Endometrium (tissue), 2 donors: Measurements from ENCODE around the gene VTN.
A peak's percentile ranks its signal among the peaks of the same experiment; 100 is the strongest.
"Not testable (repeated sequence)": the region's sequence is repeated elsewhere in the genome, so short reads cannot be mapped to it uniquely, and the experiment has no call there.

Source experiments
- FAIRE-seq: peaks from 2 replicates; lab custom pipeline; 2012; peaks lifted over from hg19 to GRCh38; lab: Jason Lieb, UNC
- donor health status: control.
- donor health status: control.

The VTN gene

DNA sequence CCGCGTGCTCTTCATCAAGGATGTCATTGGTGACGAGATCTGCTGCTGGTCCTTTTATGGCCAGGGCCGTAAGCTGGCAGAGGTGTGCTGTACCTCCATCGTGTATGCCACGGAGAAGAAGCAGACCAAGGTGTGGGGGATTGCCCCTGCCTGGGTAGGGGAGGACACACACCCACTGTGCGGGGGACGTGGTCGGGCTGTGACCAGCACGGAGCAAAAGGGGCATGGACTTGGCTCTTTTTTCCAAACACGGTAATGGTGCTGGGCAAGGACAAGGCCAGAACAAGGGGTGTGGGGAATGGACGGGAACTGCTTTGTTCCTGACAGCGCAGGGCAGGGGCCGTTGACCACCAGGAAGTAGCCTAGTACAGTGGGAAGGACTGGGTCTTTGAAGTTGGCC lies 27.8 kb downstream of the VTN start:
- FAIRE-seq, result no peak

DNA sequence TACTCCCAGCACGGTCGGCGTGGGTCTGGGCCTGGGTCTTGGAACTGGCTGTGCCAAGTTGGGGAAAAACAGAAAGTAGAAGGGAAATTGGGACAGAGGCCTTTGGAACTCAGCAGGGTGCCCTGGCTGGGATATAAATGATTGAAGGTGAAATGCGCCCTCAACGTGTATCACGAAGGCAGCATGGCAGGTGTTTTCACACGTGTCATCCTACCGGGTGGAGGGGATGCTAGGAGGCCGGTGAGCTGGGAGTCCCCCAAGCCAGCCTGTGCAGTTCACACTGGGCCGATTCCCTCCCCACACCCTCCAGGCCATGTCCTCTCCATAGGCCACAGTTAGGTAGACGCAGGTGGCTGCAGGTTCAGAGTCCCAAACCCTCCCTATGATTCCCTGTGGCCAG lies 28.6 kb downstream of the VTN start:
- no peak for FAIRE-seq

DNA sequence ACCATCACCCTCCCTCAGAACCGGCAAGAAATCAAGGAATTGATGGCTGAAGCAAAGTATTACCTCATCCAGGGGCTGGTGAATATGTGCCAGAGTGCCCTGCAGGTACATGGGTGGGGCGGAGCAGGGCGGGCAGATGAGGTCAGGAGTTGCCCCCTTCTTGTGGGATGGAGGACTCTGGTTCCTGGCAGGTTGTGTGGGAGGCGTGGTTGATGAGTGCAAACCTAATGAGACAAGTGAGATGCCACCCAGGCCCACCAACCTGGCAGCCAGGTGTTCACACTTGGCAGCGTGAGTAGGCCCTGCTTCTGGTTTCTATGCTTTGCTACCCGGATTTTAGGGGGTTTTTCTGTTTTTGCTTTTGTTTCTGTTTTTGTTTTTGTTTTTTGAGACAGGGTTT lies 29.7 kb downstream of the VTN start:
- FAIRE-seq, result no peak

DNA sequence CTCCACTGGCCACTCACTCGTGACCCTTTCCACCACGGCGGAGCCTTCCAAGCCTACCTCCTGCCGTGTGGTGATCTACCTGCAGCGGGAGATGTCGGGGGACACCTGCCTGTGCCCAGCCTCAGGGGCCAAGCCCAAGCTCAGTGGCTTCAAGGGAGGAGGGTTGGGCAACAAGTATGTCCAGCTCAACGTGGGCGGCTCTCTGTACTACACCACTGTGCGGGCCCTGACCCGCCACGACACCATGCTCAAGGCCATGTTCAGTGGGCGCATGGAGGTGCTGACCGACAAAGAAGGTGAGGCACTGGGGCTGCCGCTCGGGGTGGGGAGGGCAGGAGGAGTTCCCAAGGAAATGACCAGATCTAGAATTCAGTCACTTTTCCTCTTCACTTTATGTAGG lies 30.7 kb downstream of the VTN start:
- FAIRE-seq, result no peak

DNA sequence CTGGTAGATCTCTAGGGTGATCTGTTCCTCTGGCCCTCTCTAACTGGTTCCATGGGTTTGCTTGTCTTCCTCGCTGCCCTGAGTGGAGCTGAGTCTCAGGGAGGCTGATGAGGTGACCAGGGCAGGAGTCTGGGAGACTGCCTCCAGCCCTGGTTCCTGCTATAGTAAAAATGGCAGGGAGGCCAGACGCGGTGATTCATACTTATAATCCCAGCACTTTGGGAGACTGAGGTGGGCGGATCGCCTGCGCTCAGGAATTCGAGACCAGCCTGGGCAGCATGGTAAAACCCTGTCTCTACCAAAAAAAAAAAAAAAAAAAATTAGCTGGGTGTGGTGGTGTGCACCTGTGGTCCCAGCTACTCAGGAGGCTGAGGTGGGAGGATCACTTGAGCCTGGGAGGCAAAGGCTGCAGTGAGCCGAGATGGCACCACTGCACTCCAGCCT lies 31.3 kb downstream of the VTN start:
- not testable (repeated sequence) for FAIRE-seq

DNA sequence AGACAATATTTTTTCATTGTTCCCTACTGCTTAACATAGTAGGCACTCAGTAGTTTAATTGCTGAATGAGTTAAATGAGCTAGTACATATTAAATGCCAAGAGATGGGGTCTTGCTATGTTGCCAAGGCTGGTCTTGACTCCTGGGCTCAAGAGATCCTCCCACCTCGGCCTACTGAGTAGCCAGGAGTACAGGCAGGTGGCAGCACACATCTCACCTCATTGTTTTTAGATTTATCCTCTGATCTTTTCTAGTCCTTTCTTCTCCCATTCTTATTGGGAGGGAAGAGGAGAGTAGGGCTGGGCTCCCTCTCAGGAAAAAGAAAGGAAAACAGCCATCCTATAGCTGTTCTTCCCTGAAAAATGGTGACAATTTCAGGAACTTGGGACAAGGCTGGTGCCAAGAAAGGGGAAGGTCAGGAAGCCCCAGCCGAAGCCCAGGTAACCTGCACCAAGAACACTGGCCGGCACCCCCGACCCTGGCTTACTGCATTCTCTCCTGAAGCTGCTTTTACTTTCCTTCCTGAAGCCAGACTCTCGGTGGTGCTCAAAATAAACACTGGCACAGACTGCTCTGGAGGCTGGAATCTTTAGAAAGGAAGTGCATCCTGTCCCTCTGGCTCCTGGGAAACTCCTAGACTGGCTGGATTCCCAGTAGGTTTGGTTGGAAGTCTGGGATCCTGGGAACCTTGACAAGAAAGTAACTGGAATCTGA lies 31.9 kb downstream of the VTN start:
- FAIRE-seq, result no peak

DNA sequence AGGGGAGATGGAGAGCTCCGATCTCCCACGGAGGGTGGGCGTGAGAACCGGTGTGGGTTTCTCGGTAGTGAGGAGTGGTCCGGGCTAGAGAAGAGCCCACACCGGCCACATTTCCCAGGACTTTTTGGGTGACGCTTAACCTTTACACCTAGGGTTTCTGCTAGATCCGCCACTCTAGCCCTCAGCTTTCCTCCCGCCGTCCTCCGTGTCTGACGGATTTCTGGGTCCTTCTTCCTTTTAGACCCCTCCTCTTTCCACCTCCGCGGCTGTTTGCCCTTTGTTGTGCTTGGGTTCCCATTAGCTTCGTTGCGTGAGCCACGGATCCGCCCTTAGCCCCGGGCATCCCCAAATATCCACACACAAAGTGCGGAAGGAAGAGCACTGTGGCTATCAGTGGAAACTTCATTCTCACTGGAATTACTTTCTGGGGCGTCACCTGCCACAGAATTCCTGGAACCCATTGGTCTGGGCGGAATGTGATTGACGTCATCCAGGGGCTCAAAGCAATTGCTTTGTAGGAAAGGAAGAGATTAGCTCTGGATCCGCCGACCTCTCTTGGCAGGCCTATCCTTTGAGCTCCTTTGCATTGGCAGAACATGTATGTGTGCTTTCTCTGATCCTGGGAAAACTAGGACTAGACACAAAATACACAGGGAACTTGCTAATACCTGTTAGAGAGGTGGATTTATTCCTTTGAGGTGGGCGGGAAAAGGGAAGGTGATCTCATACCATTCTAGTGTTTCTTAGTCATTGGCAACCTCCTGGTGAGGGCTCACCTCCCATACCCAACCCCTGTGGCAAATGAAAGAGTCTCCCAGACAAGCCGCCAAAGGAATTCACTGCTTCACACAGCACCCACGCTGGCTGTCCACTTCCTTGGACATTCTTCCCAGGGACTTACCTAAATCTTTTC lies 33.9 kb downstream of the VTN start:
- FAIRE-seq, result no peak

DNA sequence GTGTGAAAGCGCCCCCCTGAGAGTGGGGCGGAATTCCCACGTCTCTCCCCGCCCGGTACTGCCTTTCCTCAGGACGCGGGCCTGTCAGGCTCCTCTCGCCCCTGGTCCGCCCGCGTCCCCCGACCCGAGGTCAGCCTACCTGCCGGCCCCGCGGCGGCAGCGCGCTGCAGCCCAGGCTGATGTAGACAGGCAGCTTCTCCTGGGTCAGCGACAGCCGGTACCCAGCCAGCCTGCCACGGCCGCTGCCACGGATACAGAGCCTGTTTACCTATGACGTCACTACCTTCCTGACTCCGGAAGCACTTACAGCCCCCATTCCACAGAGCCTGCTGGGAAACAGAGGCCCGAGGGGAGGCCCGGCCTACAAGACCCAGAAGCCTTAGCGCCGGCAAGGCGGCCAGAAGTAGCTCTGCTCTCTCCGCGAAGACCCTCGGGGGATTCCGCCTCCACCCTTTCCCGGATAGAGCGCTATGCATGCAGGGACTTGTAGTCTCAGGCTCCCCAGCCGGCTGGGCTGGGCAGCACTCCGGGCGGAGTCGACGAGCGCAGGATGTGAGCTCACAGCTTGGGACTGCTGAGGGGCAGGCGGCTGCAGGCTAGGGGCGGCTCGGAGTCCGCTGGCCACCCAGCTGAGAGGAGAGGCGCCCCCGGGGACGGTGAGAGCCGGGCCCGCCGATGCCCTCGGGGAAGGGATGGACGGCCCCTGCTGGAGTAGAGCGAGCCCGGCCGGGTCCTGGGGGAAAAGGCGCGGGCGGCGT lies 34.7 kb downstream of the VTN start, which contains the start of the genes IFT20 and TNFAIP1:
Gene IFT20, minus strand, starts transcription at position 272 of the 758 bp plus-strand sequence. CDS start 3,487 bp downstream, outside the sequence.
Gene TNFAIP1, plus strand, starts transcription at position 561 of the 758 bp plus-strand sequence. CDS start 3,761 bp downstream, outside the sequence.
- peak; percentile 98 for FAIRE-seq

DNA sequence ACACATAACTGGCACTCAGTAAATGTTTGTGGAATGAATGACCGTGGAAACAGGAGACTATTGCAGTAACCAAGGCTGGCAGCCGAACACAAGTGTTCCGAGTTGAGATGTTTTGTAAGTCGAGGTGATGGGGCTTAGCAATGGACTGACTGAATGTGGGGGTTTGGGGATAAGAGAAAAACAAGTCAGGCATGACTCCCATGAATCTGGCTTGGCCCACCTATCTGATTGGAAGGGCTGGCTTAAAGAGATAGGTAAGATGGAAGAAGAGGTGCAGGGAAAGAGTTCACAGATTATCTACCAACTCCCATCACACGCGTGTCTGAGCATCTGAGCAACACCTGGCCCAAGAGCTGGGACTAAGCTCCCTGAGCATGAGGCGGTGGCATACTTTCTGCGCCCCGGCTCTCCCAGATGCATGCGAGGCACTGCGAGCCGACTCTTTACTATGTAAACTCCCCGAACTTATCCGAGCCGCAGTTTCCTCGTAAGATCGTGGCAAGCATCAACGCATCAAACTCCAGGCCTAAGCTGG lies 35.4 kb downstream of the VTN start:
- no peak for FAIRE-seq

DNA sequence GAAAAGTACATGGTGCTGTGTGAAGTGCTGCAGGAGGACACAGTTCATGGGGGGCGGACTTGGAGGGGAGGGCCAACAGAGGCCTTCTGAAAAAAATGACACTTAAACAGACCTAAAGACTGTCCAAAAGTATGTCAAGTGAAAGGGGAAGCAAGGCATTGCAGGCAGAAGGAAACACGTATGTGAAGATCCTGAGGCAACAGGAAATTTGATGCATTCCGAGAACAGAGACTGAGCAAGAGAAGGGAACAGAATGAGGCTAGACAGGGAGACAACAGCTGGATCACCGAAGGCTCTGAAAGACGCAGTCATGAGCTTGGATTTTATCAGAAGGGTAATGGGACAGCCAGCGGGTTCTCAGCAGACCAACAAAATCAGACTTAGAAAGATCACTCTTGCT lies 35.9 kb downstream of the VTN start:
- FAIRE-seq, result no peak

DNA sequence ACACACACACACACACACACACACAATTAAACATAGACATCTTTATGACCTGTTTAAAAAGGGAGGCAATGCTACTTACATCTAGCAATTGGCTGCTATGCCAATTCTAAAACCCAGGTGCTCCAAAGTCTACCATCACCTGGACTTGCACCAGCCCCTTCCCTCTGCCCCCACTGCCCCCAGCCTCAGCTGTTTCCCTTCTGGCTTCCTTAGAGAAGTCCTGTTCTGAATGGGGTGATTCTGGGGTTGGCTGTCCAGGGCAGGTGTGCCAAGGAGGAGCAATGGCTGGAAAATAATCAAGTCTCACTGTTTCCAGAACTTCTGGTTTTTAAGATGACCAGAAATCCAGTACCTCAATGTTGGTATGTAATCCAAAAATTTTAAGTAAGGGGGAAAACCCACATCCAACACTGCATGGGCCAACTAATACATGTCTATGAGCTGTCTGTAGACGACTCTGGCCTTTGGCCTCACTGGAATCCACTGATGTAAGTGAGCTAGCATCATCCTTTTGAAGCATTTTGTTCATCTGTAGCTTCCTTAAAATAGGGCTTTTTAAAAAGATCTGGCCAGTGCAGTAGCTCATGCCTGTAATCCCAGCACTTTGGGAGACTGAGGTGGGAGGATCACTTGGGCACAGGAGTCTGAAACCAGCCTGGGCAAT lies 36.9 kb downstream of the VTN start:
- no peak for FAIRE-seq

DNA sequence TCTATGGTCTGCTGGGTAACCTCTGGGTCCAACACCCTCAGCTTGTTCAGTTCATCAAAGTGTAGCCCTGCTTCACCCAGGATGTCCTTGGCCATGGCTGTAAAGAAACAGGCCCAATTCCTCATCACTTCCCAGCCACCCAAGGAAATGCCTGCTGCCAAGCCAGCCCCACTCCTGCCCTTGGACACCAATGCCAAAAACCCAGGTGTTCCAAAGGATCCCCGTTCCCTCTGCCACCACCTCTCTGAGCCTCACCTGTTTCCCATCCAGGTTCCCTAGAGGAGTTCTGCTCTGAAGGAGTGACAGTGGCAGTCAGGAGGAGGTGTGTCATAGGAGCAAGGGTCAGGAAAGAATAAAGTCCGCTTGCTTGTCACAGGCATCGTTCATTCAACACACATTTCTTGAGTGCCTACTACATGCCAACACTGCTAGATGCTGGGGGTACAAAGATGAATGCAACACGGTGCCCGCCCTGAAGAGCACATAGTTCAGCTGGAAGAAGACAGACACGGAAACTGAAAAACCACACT lies 38.2 kb downstream of the VTN start:
- FAIRE-seq, result no peak

DNA sequence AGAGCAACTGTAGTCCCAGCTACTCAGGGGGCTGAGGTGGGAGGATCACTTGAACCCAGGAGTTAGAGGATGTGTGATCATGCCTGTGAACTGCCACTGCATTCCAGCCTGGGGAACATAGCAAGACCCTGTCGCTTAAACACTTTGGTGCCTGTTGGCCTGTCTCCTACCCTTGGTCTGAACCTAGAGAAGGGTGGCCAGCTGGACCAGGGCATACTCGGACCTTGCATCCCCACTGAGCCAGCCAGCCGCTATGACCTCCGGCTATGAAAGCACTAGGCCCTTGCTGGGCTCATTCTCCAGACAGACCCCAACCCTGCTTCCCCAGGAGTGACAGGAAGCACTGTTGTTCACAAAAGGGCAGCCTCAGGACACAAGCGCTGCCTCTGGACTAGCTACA lies 39.4 kb downstream of the VTN start:
- no peak for FAIRE-seq

DNA sequence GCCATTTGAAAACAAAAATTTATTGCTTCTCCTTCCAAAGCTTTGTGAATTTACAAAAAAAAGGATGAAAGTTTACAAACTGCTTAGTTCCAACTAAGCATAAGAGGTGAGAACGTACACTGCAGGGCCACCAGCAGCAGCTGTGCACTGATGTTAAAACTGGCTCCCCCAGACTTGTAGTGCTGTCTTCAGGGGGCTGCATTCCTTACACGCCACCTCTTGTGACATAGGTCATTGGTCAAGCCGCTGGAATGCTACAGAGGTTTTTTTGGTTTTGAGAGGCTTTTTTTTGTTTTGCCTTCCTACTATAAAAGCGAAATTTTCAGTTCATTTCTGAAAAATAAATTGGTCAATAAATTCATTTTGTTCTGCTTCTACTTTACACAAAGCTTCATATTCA lies 41.8 kb downstream of the VTN start:
- FAIRE-seq, result no peak

DNA sequence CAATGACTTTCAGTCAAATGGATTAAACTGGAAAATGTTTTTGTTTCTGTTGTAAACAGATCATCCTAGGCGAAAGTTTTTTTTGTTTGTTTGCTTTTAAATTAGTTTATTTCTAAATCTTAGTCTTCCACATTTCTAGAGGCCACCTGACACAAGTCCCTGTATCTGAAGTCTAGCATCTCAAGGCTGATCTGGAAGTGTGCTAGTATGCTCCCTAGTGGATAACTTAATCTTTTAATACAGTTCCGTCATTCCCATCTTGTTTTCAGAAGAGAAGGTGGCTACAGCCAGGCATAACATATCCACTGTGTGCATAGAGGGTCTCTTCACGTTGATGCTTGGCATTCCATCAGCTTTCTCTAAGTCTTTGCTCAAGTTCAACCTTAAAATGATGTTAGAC lies 42.4 kb downstream of the VTN start:
- no peak for FAIRE-seq

DNA sequence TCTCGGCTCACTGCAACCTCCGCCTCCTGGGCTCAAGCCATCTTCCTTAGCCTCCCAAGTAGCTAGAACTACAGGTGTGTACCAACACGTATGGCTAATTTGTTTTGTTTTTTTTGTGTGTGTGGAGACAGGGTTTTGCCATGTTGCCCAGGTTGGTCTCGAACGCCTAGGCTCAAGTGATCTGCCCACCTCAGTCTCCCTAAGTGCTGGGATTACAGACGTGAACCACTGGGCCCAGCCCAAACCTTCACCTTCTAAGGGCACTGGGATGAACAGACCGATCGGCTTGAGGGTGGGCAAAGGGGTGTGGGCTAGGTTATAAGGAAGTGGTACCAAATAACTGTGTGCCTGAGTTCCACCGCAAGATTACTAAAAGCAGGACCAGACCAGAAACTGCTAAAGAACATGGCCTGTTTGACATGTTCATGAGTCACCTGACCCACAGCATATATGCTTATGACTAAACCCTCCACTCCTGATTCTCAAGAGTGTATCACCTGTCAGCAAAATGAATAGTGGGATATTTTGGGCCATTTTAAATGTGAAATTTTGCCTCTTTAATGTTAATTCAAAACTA lies 43.0 kb downstream of the VTN start:
- FAIRE-seq, result no peak

DNA sequence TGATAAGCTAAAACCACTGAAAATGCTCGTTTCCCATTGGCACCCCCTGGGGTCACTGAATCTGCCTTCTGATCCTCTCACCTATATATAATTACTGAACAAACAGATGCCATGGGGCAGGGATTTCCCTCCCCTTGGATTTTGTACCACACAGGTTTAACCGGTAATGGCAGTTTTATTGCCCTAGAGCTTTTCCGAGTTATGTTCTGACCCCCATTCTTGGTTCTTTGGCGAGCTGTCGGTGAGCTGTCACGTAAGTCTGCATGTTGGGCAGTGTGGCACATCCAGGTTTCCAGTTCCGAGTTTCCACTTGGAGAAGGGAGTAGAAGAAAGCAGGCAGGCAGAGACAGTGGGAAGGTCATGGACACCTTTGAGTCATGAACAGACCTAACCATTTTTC lies 44.0 kb downstream of the VTN start:
- no peak for FAIRE-seq

DNA sequence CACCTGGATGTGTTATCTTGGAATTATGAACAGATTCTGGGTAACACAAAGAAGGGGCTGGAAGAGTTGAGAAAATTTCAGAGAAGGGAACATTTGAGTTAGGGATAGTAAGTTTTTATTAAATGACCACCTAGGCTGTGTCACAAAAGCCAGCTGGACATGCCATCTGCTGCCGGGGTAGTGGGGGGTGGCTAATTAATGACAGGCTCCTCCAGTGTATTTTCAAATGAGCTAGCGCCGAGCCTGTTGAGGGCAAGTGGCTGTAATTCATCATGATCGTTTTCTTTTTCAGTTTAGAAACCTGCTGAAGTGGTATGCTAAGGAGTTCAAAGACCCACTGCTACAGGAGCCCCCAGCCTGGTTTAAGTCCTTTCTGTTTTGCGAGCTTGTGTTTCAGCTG lies 44.9 kb downstream of the VTN start:
- FAIRE-seq, result no peak

DNA sequence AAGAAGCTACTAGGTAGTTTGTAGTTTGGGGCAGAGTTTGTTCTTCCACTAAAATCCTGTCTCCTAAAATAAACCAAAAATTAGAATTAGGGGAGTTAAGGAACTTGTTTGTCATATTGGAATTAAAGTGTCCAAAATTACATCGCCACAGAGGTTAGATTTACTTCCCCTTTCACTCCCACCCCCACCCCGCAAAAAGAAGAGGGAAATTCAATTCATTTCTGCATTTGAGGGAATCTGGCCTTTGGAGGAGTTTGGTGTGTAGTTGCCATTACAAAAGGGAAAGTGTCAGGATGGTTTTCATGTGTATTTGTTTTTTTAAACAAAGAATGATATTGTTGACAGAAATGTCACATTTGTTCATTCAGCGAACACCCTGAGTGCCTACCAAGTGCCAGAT lies 45.3 kb downstream of the VTN start:
- FAIRE-seq, result no peak

DNA sequence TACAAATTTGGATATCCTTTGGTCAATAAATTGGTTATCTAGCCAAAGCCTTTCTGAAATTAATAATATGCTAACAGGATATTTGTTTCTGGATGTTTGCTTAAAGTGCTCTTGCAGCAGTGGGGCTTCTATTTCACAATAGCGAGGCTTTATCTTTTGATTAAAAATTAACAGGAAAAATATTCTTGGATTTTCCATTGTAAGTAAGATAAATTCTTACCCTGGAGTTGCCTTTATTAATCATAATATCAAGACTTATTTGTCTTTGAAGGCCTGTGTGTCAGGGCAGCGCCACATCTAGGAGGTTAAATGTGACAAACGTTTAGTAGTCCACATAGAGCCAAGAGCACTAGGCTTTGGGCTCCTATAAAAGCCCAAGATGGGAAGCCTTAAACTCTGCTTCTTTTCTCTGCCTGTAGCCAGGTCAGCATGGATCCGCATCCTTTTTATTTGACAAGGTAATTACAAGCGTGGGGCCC lies 45.8 kb downstream of the VTN start:
- no peak for FAIRE-seq
